Measurements from ENCODE around the gene TRIO.

DNA sequence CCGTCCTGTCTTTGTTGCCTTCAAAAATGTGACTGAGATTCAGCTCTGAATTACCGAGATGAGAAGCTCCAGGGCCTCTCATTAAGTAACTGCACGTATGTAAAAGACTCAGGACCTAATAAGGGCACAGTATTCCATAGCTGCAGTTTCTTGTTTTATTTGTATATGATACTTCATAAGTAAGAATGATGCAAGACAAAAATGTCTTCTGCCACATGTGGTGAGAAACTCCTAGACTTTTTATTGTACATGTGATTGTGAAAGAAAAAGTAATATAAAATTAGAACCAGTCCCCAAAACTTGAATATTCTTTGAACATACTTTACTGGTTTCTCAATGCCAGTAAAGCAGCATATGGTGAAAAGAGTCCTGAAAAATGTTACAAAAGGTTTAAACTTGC, 328.4 kb downstream of the TRIO start:
- TF ChIP-seq POLR2A (IDR thresholded peaks at IDR 0.05) (no peak), EP300 (IDR thresholded peaks at IDR 0.05) (no peak)
- TF ChIP-seq, protein P1, sequence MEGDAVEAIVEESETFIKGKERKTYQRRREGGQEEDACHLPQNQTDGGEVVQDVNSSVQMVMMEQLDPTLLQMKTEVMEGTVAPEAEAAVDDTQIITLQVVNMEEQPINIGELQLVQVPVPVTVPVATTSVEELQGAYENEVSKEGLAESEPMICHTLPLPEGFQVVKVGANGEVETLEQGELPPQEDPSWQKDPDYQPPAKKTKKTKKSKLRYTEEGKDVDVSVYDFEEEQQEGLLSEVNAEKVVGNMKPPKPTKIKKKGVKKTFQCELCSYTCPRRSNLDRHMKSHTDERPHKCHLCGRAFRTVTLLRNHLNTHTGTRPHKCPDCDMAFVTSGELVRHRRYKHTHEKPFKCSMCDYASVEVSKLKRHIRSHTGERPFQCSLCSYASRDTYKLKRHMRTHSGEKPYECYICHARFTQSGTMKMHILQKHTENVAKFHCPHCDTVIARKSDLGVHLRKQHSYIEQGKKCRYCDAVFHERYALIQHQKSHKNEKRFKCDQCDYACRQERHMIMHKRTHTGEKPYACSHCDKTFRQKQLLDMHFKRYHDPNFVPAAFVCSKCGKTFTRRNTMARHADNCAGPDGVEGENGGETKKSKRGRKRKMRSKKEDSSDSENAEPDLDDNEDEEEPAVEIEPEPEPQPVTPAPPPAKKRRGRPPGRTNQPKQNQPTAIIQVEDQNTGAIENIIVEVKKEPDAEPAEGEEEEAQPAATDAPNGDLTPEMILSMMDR (IDR thresholded peaks at IDR 0.05), result no peak
